ENCODE measurements around the gene ZNF497.

The ZNF497 gene

DNA sequence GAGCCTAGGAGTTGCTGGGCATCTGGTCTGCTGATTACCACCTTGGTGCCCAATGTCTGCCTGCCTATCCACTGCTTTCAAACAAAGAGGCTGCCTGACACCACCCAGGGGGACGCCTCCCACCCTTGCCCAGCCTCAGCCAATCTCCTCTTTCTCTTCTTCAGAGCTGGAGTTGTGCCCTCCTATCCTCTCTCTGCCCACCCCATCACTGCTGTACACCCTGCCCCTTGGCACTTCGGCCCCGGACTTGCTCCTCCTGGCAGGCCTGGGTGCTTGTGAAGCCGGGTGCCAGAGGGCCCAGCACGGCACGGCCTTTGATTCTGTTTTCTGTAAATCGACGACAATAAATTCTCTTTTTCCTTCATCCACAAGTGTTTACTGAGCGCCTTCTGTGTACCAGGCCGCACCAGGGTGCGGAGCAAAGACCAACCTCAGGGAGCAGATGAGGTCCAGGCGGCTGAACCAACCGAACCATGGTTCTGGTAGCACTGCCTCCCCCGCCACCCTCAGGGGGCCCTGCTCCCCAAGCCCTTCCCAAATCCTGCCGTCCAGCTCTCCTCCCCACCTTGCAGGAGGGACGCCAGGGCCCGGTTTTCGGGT is 37.9 kb upstream of the ZNF497 start:
- H3K4me3 ChIP-seq (ENCODE audit: low read depth, low read length) = peak overlapping the region; percentile 84
- no peaks in the 10 kb centered on the region for H3K27me3 ChIP-seq (ENCODE audit: insufficient read depth, low read length)
- H3K4me1 ChIP-seq (ENCODE audit: control insufficient read depth, insufficient read depth, low read length, unreplicated experiment) = peaks cover 4% of the 10 kb centered on the region
- no peaks in the 10 kb centered on the region for H3K36me3 ChIP-seq (ENCODE audit: insufficient read depth, low read length)
- H3K27ac ChIP-seq (ENCODE audit: low read depth, low read length) = no peak overlapping the region
- peak overlapping the region; percentile 56 for H2AFZ ChIP-seq (ENCODE audit: low read length, unreplicated experiment)
- H3K79me2 ChIP-seq (ENCODE audit: control insufficient read depth, insufficient read depth, low read length, unreplicated experiment) = no peaks in the 10 kb centered on the region

DNA sequence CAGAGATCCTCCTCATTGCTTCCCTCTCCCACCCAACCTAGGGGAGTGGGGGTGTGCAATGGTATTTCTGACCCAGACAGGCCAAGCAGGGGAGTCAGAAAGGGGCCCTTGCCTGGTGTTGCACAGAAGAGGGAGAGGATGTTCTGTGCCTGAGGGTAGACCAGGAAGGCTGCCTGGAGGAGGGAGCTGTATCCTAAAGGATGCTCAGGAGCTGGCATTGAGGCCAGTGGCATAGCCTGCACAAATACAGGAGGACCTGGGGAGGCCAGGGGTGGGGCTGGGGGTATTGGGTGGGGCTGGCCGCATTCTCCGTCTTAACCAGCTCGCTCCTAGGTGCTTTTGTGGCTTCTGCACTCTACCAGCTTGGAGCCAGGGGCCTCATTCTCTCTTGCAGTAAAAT is 37.4 kb upstream of the ZNF497 start:
- Histone ChIP-seq H3K27ac (ENCODE audit: low read depth, low read length) (no peak overlapping the region), H3K79me2 (ENCODE audit: control insufficient read depth, insufficient read depth, low read length, unreplicated experiment) (no peaks in the 10 kb centered on the region), H3K4me1 (ENCODE audit: control insufficient read depth, insufficient read depth, low read length, unreplicated experiment) (peaks cover 4% of the 10 kb centered on the region), H3K27me3 (ENCODE audit: insufficient read depth, low read length) (no peaks in the 10 kb centered on the region), H3K4me3 (ENCODE audit: low read depth, low read length) (peak overlapping the region; percentile 84; the same call in 1 of the 2 replicates), H3K36me3 (ENCODE audit: insufficient read depth, low read length) (no peaks in the 10 kb centered on the region), H2AFZ (ENCODE audit: low read length, unreplicated experiment) (no peak overlapping the region)

GRCh38 chr19:58398545-58398944 is 36.0 kb upstream of the ZNF497 start:
- no peak overlapping the region for H3K27ac ChIP-seq (ENCODE audit: low read depth, low read length)
- peaks cover 4% of the 10 kb centered on the region for H3K4me1 ChIP-seq (ENCODE audit: control insufficient read depth, insufficient read depth, low read length, unreplicated experiment)

DNA sequence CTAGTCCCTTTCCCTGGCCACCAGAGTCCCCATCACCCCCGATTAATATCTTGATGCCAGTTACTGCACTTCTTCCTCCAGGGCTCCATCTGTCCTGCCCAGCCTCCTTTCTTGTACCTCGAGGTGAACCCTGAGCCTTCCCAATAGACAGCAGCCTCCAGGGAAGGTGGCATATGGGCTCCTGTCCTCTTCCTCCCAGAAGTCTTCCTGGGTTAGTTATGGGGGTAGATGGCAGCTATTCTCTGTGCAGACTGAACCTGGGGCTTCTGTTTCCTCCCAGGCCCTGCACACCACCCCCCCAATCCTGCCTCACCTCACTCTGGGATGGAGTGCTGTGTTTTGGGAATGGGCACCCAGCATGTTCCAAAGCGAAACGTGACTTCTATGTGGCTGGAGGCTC is 35.5 kb upstream of the ZNF497 start:
- Histone ChIP-seq H3K36me3 (ENCODE audit: insufficient read depth, low read length) (0 out of 2 replicates have a peak, but pooled peaks cover 3% of the 10 kb centered on the region), H3K27ac (ENCODE audit: low read depth, low read length) (no peak overlapping the region), H2AFZ (ENCODE audit: low read length, unreplicated experiment) (no peak overlapping the region), H3K4me1 (ENCODE audit: control insufficient read depth, insufficient read depth, low read length, unreplicated experiment) (peaks cover 4% of the 10 kb centered on the region), H3K79me2 (ENCODE audit: control insufficient read depth, insufficient read depth, low read length, unreplicated experiment) (no peaks in the 10 kb centered on the region), H3K4me3 (ENCODE audit: low read depth, low read length) (no peak overlapping the region), H3K27me3 (ENCODE audit: insufficient read depth, low read length) (no peaks in the 10 kb centered on the region)

More at GRCh38 chr19:58398545-58398944, 36.0 kb upstream of the ZNF497 start:
- no peak overlapping the region for H2AFZ ChIP-seq (ENCODE audit: low read length, unreplicated experiment)
- H3K79me2 ChIP-seq (ENCODE audit: control insufficient read depth, insufficient read depth, low read length, unreplicated experiment) = no peaks in the 10 kb centered on the region
- H3K4me3 ChIP-seq (ENCODE audit: low read depth, low read length) = no peak overlapping the region
- H3K36me3 ChIP-seq (ENCODE audit: insufficient read depth, low read length) = 0 out of 2 replicates have a peak, but pooled peaks cover 3% of the 10 kb centered on the region
- no peaks in the 10 kb centered on the region for H3K27me3 ChIP-seq (ENCODE audit: insufficient read depth, low read length)

DNA sequence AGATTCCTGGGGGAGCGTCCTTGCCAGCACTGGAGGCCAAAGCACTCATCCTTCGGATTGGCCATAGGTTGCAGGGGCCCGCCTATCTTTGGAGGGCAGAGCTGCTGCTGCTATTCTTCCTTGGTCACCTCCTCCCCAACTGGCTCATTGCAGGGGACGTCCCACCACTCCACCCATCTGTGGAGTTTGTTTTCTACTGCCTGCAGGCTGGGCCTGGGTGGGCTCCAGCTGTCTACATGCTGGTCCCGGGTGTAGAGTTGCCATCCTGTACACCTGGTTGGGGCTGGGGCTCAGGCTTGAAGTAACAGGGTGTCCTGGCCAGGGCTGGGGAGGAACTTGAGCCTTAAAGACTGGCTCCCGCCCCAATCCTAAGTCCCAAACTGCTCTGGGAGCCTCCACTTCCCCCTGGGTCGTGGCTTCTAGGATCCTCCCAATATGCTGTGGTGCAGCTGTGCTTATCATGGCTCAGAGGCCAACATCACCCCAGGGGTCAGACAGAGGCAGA is 35.0 kb upstream of the ZNF497 start:
- Histone ChIP-seq H3K27me3 (ENCODE audit: insufficient read depth, low read length) (no peaks in the 10 kb centered on the region), H3K79me2 (ENCODE audit: control insufficient read depth, insufficient read depth, low read length, unreplicated experiment) (peaks cover under 1% of the 10 kb centered on the region), H3K36me3 (ENCODE audit: insufficient read depth, low read length) (0 out of 2 replicates have a peak, but pooled peaks cover 3% of the 10 kb centered on the region), H3K4me3 (ENCODE audit: low read depth, low read length) (no peak overlapping the region), H2AFZ (ENCODE audit: low read length, unreplicated experiment) (no peak overlapping the region), H3K27ac (ENCODE audit: low read depth, low read length) (no peak overlapping the region), H3K4me1 (ENCODE audit: control insufficient read depth, insufficient read depth, low read length, unreplicated experiment) (peaks cover 4% of the 10 kb centered on the region)

DNA sequence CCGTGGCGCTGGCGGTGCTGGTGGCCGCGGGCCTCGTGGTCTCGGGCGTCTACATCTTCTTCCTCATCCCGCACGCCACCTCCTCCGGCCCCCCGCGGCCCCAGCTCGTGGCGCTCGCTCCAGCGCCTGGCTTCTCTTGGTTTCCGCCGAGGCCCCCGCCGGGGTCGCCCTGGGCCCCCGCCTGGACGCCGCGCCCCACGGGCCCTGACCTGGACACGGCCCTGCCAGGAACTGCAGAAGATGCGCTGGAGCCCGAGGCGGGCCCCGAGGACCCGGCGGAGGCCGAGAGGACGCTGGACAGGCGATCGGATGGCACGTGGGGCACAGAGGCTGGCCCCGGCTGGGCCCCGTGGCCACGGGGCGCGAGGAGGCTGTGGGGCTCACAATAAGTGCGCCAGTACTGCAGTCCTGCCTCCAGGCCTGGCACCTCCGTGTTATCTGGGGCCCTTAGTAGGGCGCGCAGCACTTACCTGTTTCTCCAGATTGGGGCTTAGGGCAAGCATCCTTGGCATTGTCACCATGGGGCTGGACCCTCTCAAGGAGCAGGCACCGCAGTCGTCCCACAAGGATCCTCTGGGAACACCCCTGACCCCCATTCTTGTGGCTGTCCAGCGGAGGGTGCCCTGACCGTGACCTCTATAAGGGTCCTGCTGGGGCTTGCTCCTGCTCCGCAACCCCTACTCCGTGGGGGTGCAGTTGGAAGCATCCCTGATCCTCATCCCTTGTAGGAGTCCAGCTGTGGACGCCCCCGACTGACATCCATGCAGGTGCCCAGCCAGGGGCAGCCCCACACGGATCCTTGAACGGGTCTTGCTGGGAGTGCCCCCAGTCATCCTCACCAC is 34.4 kb upstream of the ZNF497 start:
- Histone ChIP-seq H3K36me3 (ENCODE audit: insufficient read depth, low read length) (0 out of 2 replicates have a peak, but pooled peaks cover 3% of the 10 kb centered on the region), H3K27ac (ENCODE audit: low read depth, low read length) (no peak overlapping the region), H3K4me3 (ENCODE audit: low read depth, low read length) (no peak overlapping the region), H3K79me2 (ENCODE audit: control insufficient read depth, insufficient read depth, low read length, unreplicated experiment) (peaks cover 4% of the 10 kb centered on the region), H3K27me3 (ENCODE audit: insufficient read depth, low read length) (no peaks in the 10 kb centered on the region), H3K4me1 (ENCODE audit: control insufficient read depth, insufficient read depth, low read length, unreplicated experiment) (peaks cover under 1% of the 10 kb centered on the region), H2AFZ (ENCODE audit: low read length, unreplicated experiment) (no peak overlapping the region)

DNA sequence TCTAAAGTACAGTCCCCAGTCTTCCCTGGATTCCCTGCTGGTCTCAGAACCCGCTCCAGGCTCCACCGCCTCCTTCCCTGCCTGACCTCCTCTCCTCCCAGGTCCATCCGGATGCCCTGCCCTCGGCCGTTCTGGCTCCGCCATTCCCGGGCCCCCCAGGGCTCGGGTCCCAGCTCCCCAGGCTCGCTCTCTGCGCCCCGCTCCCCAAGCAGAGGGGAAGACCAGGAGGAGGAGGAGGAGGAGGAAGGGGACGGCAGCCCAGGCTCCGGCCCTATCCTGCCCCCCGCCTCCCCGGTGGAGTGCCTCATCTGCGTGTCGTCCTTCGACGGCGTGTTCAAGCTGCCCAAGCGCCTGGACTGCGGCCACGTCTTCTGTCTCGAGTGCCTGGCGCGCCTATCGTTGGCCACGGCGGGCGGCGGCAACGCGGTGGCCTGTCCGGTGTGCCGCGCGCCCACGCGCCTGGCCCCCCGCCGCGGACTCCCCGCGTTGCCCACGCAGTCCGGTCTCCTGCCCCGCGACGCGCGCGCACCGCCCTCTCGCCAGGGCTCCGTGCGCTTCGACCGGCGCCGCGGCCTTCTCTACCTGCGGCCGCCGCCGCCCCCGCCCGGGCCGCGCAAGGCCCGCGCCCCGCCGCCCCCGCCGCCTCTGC is 33.6 kb upstream of the ZNF497 start:
- Histone ChIP-seq H2AFZ (ENCODE audit: low read length, unreplicated experiment) (no peak overlapping the region), H3K79me2 (ENCODE audit: control insufficient read depth, insufficient read depth, low read length, unreplicated experiment) (peaks cover 5% of the 10 kb centered on the region), H3K36me3 (ENCODE audit: insufficient read depth, low read length) (0 out of 2 replicates have a peak, but pooled peaks cover 3% of the 10 kb centered on the region), H3K4me3 (ENCODE audit: low read depth, low read length) (no peak overlapping the region), H3K27me3 (ENCODE audit: insufficient read depth, low read length) (no peaks in the 10 kb centered on the region), H3K4me1 (ENCODE audit: control insufficient read depth, insufficient read depth, low read length, unreplicated experiment) (no peaks in the 10 kb centered on the region), H3K27ac (ENCODE audit: low read depth, low read length) (no peak overlapping the region)

DNA sequence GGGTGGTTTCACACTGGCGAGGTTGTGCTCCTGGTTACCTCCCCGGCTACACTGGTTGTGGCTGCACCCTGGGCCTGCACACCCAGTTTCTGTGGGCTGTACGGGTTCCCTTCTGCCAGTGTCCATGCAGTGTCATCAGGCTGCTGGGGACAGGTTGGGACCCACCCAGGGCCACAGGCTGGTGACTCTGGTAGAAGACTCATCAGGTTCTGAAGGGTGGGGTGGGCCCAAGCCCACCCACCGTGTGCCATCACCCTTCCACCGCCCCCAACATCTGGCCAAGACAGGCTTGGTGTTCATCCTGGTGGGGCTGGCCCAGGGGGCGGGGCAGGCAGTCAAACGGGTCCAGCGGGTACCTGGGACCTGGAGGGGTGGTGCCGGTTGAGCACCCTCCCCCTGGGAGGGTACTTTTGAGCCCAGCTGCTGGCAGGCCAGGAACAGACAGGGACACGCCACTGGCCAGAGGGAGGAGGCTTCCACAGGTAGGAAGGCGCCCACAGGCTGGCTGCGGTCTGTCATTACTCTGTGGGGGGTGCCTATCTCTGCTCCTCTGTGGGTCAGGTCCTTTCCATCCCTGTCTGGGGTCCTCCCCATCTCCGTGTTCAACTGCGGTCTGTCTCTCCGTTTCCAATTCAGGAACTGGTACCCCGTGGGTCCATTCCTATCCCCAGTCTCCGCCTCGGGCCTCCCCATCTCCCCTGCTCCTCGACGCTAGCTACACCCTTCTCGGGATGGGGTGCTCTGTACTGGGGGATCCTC is 32.8 kb upstream of the ZNF497 start, which contains the start of gene RNF225:
TSS of gene RNF225 (plus strand) at position 437 of the 759 bp plus-strand sequence. CDS start 434 bp downstream, outside the sequence.
- H3K4me3 ChIP-seq (ENCODE audit: low read depth, low read length) = no peak within 1 kb of the TSS
- peaks cover 11% of the 10 kb centered on the region for H3K79me2 ChIP-seq (ENCODE audit: control insufficient read depth, insufficient read depth, low read length, unreplicated experiment)
- no peak within 1 kb of the TSS for H3K27ac ChIP-seq (ENCODE audit: low read depth, low read length)
- no peaks in the 10 kb centered on the region for H3K27me3 ChIP-seq (ENCODE audit: insufficient read depth, low read length)
- 0 out of 2 replicates have a peak, but pooled peaks cover 8% of the 10 kb centered on the region for H3K36me3 ChIP-seq (ENCODE audit: insufficient read depth, low read length)
- no peaks in the 10 kb centered on the region for H3K4me1 ChIP-seq (ENCODE audit: control insufficient read depth, insufficient read depth, low read length, unreplicated experiment)
- H2AFZ ChIP-seq (ENCODE audit: low read length, unreplicated experiment) = no peak within 1 kb of the TSS

- Histone ChIP-seq H3K27me3 (ENCODE audit: insufficient read depth, low read length) (no peaks in the 10 kb centered on the region), H2AFZ (ENCODE audit: low read length, unreplicated experiment) (no peak overlapping the region), H3K27ac (ENCODE audit: low read depth, low read length) (no peak overlapping the region), H3K79me2 (ENCODE audit: control insufficient read depth, insufficient read depth, low read length, unreplicated experiment) (peaks cover 15% of the 10 kb centered on the region), H3K36me3 (ENCODE audit: insufficient read depth, low read length) (0 out of 2 replicates have a peak, but pooled peaks cover 8% of the 10 kb centered on the region), H3K4me3 (ENCODE audit: low read depth, low read length) (no peak overlapping the region), H3K4me1 (ENCODE audit: control insufficient read depth, insufficient read depth, low read length, unreplicated experiment) (no peaks in the 10 kb centered on the region)
Observed at GRCh38 chr19:58394821-58395219, 32.3 kb upstream of the ZNF497 start.

- no peaks in the 10 kb centered on the region for H3K27me3 ChIP-seq (ENCODE audit: insufficient read depth, low read length)
- H2AFZ ChIP-seq (ENCODE audit: low read length, unreplicated experiment) = no peak overlapping the region
- no peak overlapping the region for H3K4me3 ChIP-seq (ENCODE audit: low read depth, low read length)
- H3K27ac ChIP-seq (ENCODE audit: low read depth, low read length) = no peak overlapping the region
- peaks cover 22% of the 10 kb centered on the region for H3K79me2 ChIP-seq (ENCODE audit: control insufficient read depth, insufficient read depth, low read length, unreplicated experiment)
- H3K36me3 ChIP-seq (ENCODE audit: insufficient read depth, low read length) = peaks cover 8% of the 10 kb centered on the region; the same call in 1 of the 2 replicates
- H3K4me1 ChIP-seq (ENCODE audit: control insufficient read depth, insufficient read depth, low read length, unreplicated experiment) = no peaks in the 10 kb centered on the region
Observed at GRCh38 chr19:58393725-58394033, 31.1 kb upstream of the ZNF497 start.
